ENCODE data around the gene OR5B2. TPM values are rescaled to one million over a fixed set of nuclear protein-coding genes. Genes with fewer than 3 reads are reported as not detected.

The OR5B2 gene
- polyA plus RNA-seq, 1 experiment = not detected

DNA sequence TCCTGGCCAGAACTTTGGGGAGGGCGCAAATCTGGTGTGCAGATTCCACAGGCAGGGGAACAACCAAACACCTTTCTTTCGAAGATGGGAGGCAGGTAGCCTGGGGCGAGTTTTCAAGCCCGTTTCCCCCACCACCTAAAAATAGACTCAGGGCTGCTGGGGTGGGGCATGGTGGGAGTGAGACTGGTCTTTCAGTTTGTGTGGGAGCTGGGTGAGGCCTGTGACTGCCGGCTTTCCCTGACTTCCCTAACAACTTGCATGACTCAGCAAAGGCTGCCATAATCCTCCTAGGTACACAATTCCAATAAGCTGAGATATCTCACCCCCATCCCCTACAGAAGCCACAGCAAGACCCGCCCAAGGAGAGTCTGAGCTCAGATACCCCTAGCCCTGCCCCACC, 18.4 kb upstream of the OR5B2 start:
- DNase-seq (ENCODE audit: low read depth) = no peak

DNA sequence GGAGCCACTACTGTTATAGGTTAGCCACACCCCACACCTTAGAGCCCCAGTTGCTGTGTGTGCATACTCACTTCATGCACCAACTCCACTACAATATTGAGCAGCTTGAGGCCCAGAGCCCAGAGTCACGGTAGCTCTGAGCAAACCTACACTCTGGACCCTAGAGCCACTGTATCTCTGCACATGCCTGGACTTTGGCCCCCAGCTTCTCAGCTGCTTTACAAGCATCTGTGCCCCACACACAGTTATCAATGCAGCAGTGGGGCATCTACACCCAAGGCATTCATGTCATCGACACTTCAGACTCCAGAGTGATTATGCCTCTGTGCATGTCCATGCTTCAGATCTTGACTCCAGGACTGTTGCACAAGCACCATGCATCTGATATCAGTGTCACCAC, 16.4 kb upstream of the OR5B2 start:
- DNase-seq (ENCODE audit: low read depth) = no peak
- TF ChIP-seq, protein P1, sequence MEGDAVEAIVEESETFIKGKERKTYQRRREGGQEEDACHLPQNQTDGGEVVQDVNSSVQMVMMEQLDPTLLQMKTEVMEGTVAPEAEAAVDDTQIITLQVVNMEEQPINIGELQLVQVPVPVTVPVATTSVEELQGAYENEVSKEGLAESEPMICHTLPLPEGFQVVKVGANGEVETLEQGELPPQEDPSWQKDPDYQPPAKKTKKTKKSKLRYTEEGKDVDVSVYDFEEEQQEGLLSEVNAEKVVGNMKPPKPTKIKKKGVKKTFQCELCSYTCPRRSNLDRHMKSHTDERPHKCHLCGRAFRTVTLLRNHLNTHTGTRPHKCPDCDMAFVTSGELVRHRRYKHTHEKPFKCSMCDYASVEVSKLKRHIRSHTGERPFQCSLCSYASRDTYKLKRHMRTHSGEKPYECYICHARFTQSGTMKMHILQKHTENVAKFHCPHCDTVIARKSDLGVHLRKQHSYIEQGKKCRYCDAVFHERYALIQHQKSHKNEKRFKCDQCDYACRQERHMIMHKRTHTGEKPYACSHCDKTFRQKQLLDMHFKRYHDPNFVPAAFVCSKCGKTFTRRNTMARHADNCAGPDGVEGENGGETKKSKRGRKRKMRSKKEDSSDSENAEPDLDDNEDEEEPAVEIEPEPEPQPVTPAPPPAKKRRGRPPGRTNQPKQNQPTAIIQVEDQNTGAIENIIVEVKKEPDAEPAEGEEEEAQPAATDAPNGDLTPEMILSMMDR (IDR thresholded peaks at IDR 0.05; ENCODE audit: insufficient read depth, low read depth, low read length) = no peak
- H3K4me3 ChIP-seq (ENCODE audit: low read depth, low read length) = no peak overlapping the region
- H3K36me3 ChIP-seq (ENCODE audit: control insufficient read depth, insufficient read depth, low read length) = no peaks in the 10 kb centered on the region
- no peaks in the 10 kb centered on the region for H3K27me3 ChIP-seq (ENCODE audit: control insufficient read depth, insufficient read depth, low read length)
- ChIA-PET CTCF (no interaction called here), POLR2A (no interaction called here)

More for the DNA sequence above, 18.4 kb upstream of the OR5B2 start:
- Histone ChIP-seq H3K4me3 (ENCODE audit: low read depth, low read length) (no peak overlapping the region), H3K27me3 (ENCODE audit: control insufficient read depth, insufficient read depth, low read length) (no peaks in the 10 kb centered on the region), H3K36me3 (ENCODE audit: control insufficient read depth, insufficient read depth, low read length) (no peaks in the 10 kb centered on the region)
- ChIA-PET CTCF (no interaction called here), POLR2A (no interaction called here)
- TF ChIP-seq, protein P1 (IDR thresholded peaks at IDR 0.05; ENCODE audit: insufficient read depth, low read depth, low read length) = no peak

DNA sequence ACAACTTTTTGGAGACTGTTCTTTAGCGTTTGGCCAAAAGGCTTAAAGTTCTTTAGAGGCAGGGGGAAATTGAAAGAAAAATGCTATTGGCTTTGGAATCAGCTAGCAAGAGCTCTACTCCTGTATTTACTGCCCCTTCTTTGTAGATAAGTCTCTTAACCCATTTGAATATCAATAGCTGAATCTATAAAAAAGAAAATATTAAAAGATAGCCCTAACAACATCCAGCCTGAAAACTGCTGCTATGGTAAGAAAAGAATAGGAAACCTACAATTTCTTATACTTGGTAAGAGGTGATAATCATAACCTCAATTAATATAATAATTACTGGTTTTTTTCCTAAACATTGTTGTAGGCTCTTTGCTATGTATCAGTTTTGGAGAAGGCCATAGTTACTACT, 14.2 kb upstream of the OR5B2 start, which contains the start of gene OR5B12:
Gene OR5B12 (minus strand): TSS at position 101 of the 400 bp plus-strand sequence. CDS start 2,085 bp downstream, outside the sequence.
- H3K4me3 ChIP-seq (ENCODE audit: low read depth, low read length) = no peak within 1 kb of the TSS
- CTCF ChIA-PET = no interaction called here
- TF ChIP-seq, protein P1 (IDR thresholded peaks at IDR 0.05; ENCODE audit: insufficient read depth, low read depth, low read length) = no peak
- POLR2A ChIA-PET = no interaction called here
- H3K36me3 ChIP-seq (ENCODE audit: control insufficient read depth, insufficient read depth, low read length) = no peaks in the 10 kb centered on the region
- DNase-seq (ENCODE audit: low read depth) = no peak
- H3K27me3 ChIP-seq (ENCODE audit: control insufficient read depth, insufficient read depth, low read length) = no peaks in the 10 kb centered on the region

DNA sequence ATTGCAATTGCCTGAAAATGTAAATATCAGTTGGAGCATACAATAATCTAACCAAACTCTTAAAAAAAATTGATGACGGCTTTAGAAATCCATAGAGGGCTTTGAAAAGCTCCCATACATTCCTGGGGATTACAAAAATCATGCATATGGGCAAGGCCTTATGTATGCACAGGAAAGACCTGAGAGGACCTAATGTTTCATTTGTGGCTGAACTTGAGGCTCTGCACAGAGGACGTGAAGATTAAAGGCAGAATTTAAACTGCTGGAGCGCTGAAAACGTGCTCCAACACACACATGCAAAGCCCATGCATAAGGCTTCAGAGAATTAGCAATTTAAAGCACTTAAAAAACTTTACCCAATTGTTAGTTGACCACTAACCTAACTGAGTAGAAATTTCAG, 10.6 kb upstream of the OR5B2 start:
- Histone ChIP-seq H3K27me3 (ENCODE audit: control insufficient read depth, insufficient read depth, low read length) (no peaks in the 10 kb centered on the region), H3K36me3 (ENCODE audit: control insufficient read depth, insufficient read depth, low read length) (no peaks in the 10 kb centered on the region), H3K4me3 (ENCODE audit: low read depth, low read length) (no peak overlapping the region)
- TF ChIP-seq, protein P1 (IDR thresholded peaks at IDR 0.05; ENCODE audit: insufficient read depth, low read depth, low read length) = no peak
- no peak for DNase-seq (ENCODE audit: low read depth)
- CTCF ChIA-PET = no interaction called here
- POLR2A ChIA-PET = no interaction called here

DNA sequence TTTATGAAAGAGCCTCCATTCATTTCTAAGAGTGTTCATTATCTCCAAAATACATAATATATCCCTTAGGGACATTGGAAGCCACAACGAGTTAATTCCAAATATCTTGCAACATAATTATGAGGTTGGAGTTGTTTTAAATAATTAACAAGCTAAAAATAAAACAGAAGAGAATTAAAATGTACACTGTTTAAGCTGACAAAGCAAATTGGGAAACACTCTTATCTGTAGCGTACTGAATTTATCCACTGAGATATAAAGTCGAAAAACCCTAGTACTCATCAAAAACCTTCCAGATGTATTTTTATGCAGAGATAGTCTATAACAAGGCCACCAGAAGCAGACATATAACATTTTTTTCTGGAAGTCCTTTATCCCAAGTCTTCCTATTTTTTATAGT, 6.3 kb upstream of the OR5B2 start:
- CTCF ChIA-PET = no interaction called here
- no peak for DNase-seq (ENCODE audit: low read depth)
- POLR2A ChIA-PET = no interaction called here
- H3K27me3 ChIP-seq (ENCODE audit: control insufficient read depth, insufficient read depth, low read length) = no peaks in the 10 kb centered on the region
- no peaks in the 10 kb centered on the region for H3K36me3 ChIP-seq (ENCODE audit: control insufficient read depth, insufficient read depth, low read length)
- TF ChIP-seq, protein P1 (IDR thresholded peaks at IDR 0.05; ENCODE audit: insufficient read depth, low read depth, low read length) = no peak
- H3K4me3 ChIP-seq (ENCODE audit: low read depth, low read length) = no peak overlapping the region

Data from BJ (cell line).